Activated CD4-positive, alpha-beta memory T cell treated with anti-CD3 and anti-CD28 coated beads for 36 hours (primary cell): ENCODE results near the gene CCR5. TPM values are rescaled to one million over a fixed set of nuclear protein-coding genes. Genes with fewer than 3 reads are reported as not detected.

ENCODE experiments used
- CTCF ChIA-PET: fragments of 350-600 bp; sonication (Branson Sonifier 250); formaldehyde crosslinking; loops from one replicate; lab custom pipeline; 2021; ENCODE audit warnings: antibody characterized with exemption, inconsistent platforms; lab: Charles Lee
- POLR2A ChIA-PET: fragments of 350-600 bp; sonication (Branson Sonifier 250); formaldehyde crosslinking; loops from one replicate; lab custom pipeline; 2021; ENCODE audit warnings: antibody characterized with exemption; lab: Charles Lee
- DNase-seq: peaks from one replicate; pipeline ENCODE4 v3.0.0-alpha.2; 2020
- H3K27ac Mint-ChIP-seq: one replicate; pipeline ENCODE4 v1.8.0; 2021; ENCODE audit warnings: mixed read lengths
- H3K27me3 Mint-ChIP-seq: one replicate; pipeline ENCODE4 v1.8.0; 2021; ENCODE audit warnings: mixed read lengths
- H3K36me3 Mint-ChIP-seq: one replicate; pipeline ENCODE4 v1.8.0; 2021; ENCODE audit warnings: mixed read lengths
- H3K4me1 Mint-ChIP-seq: one replicate; pipeline ENCODE4 v1.8.0; 2021; ENCODE audit warnings: low read depth, mixed read lengths
- H3K4me3 Mint-ChIP-seq: one replicate; pipeline ENCODE4 v1.8.0; 2021; ENCODE audit warnings: mild to moderate bottlenecking, mixed read lengths
- H3K9me3 Mint-ChIP-seq: one replicate; pipeline ENCODE4 v1.8.0; 2021; ENCODE audit warnings: mixed read lengths
- intact Hi-C: fragments of 100-400 bp; cut with micrococcal nuclease; formaldehyde crosslinking; loops from one replicate; pipeline ENCODE4 v1.15.1; 2023
- total RNA-seq, 2 experiments: library from RNA; stranded (reverse); gene quantifications; one replicate each; pipeline ENCODE4 v1.2.3, GENCODE V29; 2021

The CCR5 gene
- total RNA-seq, 2 experiments from 2014 or later, result 2.0 to 2.1 TPM

DNA sequence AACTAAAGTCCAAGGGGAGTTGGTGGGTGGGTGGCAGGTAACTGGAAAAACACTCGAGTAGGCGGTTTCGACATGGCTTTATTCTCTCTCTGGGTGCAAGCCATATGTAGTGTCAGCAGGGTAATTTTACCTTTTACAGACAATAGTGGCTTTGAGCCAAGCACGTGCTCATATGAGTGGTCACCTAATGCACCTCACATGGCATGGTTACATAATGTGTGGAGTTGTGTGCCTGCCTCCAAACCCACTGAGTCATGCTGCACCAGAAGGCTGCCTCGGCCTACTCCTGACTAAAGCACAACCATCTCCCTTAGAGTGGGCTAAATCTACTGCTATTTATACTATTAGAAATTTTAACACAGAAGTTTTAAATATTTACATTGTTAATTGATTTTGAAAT lies 52.8 kb downstream of the CCR5 start:
- H3K4me1 Mint-ChIP-seq, result peaks cover 3% of the 10 kb centered on the region
- no peaks in the 10 kb centered on the region for H3K9me3 Mint-ChIP-seq
- H3K4me3 Mint-ChIP-seq, result no peak overlapping the region
- no peaks in the 10 kb centered on the region for H3K36me3 Mint-ChIP-seq
- ChIA-PET CTCF (no interaction called here), POLR2A (no interaction called here)
- H3K27me3 Mint-ChIP-seq, result no peaks in the 10 kb centered on the region
- no peak for DNase-seq
- intact Hi-C loops, result no loop called here
- no peak overlapping the region for H3K27ac Mint-ChIP-seq

Other genes starting within 250 kb of the CCR5 start
- gene CCR1, start 162.6 kb upstream of the CCR5 start, total RNA-seq, result 1 to 10 TPM in 1 of 2 experiments, under 1 TPM in 1; 0.80 to 1.3 TPM
- not detected for gene CCR3, start 128.5 kb upstream of the CCR5 start, total RNA-seq
- 1 to 10 TPM; 2.2 TPM for gene CCR2, start 16.8 kb upstream of the CCR5 start, total RNA-seq
- 1 to 10 TPM; 1.3 to 1.4 TPM for gene CCRL2, start 36.3 kb downstream of the CCR5 start, total RNA-seq
- not detected for gene LTF, start 94.0 kb downstream of the CCR5 start, total RNA-seq
- not detected for gene RTP3, start 127.0 kb downstream of the CCR5 start, total RNA-seq
- not detected for gene LRRC2, start 195.4 kb downstream of the CCR5 start, total RNA-seq
- gene FAM240A, start 241.6 kb downstream of the CCR5 start, total RNA-seq, result not detected